H9 (cell line): ENCODE measurements around the gene YWHAQ. TPM values are rescaled to one million over a fixed set of nuclear protein-coding genes. Genes with fewer than 3 reads are reported as not detected.

Source experiments
- DNase-seq: peaks from one replicate; pipeline ENCODE4 v3.0.0-alpha.2; 2017
- H2AFZ ChIP-seq: one replicate; pipeline ENCODE4 v1.6.1; 2013; ENCODE audit warnings: mild to moderate bottlenecking, low read length, control low read depth, moderate library complexity
- H2AK5ac ChIP-seq: 2 replicates; pipeline ENCODE4 v1.6.1; 2013; ENCODE audit warnings: low read length, control low read depth, mixed read lengths; ENCODE audit not compliant: insufficient read length
- H2BK120ac ChIP-seq: one replicate; pipeline ENCODE4 v1.6.1; 2013; ENCODE audit warnings: low read depth, mild to moderate bottlenecking, low read length, control low read depth, inconsistent platforms; ENCODE audit not compliant: poor library complexity, severe bottlenecking
- H2BK12ac ChIP-seq: 2 replicates; pipeline ENCODE4 v1.6.1; 2013; ENCODE audit warnings: low read length, control low read depth, mixed read lengths, low read depth; ENCODE audit not compliant: insufficient read length
- H2BK15ac ChIP-seq: 2 replicates; pipeline ENCODE4 v1.6.1; 2013; ENCODE audit warnings: low read depth, low read length, control low read depth
- H2BK20ac ChIP-seq: one replicate; pipeline ENCODE4 v1.6.1; 2013; ENCODE audit warnings: low read depth, mild to moderate bottlenecking, low read length, control low read depth, inconsistent platforms; ENCODE audit not compliant: poor library complexity, severe bottlenecking
- H2BK5ac ChIP-seq: 2 replicates; pipeline ENCODE4 v1.6.1; 2013; ENCODE audit warnings: low read length, control low read depth, mixed read lengths; ENCODE audit not compliant: insufficient read length
- H3K14ac ChIP-seq: 2 replicates; pipeline ENCODE4 v1.6.1; 2013; ENCODE audit warnings: low read length, control low read depth; ENCODE audit not compliant: insufficient read depth
- H3K18ac ChIP-seq: 2 replicates; pipeline ENCODE4 v1.6.1; 2013; ENCODE audit warnings: low read depth, mild to moderate bottlenecking, mixed read lengths, low read length, control low read depth; ENCODE audit not compliant: insufficient read length
- H3K23ac ChIP-seq: 2 replicates; pipeline ENCODE4 v1.6.1; 2013; ENCODE audit warnings: low read length, control low read depth, mixed read lengths, low read depth; ENCODE audit not compliant: insufficient read length
- H3K23me2 ChIP-seq: 2 replicates; pipeline ENCODE4 v1.6.1; 2013; ENCODE audit warnings: low read depth, mild to moderate bottlenecking, mixed read lengths, low read length, control low read depth; ENCODE audit not compliant: insufficient read length, poor library complexity, severe bottlenecking
- H3K27ac ChIP-seq: 2 replicates; pipeline ENCODE4 v1.5.1; 2013; ENCODE audit warnings: low read length, control low read depth, mixed read lengths, low read depth; ENCODE audit not compliant: insufficient read length
- H3K27me3 ChIP-seq: 2 replicates; pipeline ENCODE4 v1.6.1; 2013; ENCODE audit warnings: low read length, control low read depth, inconsistent platforms; ENCODE audit not compliant: insufficient read depth
- H3K4ac ChIP-seq: 2 replicates; pipeline ENCODE4 v1.6.1; 2013; ENCODE audit warnings: low read depth, mild to moderate bottlenecking, control low read depth, inconsistent platforms, low read length, moderate library complexity
- H3K4me1 ChIP-seq: 2 replicates; pipeline ENCODE4 v1.6.1; 2013; ENCODE audit warnings: low read length, control low read depth, inconsistent platforms; ENCODE audit not compliant: insufficient read depth
- H3K4me2 ChIP-seq: 2 replicates; pipeline ENCODE4 v1.6.1; 2013; ENCODE audit warnings: low read length, control low read depth, mixed read lengths; ENCODE audit not compliant: insufficient read length, insufficient read depth
- H3K56ac ChIP-seq: 2 replicates; pipeline ENCODE4 v1.6.1; 2013; ENCODE audit warnings: low read depth, mild to moderate bottlenecking, mixed read lengths, low read length, control low read depth; ENCODE audit not compliant: insufficient read length
- H3K79me1 ChIP-seq: 2 replicates; pipeline ENCODE4 v1.6.1; 2013; ENCODE audit warnings: low read depth, mild to moderate bottlenecking, moderate library complexity, low read length, control low read depth, inconsistent platforms; ENCODE audit not compliant: insufficient read depth, poor library complexity, severe bottlenecking
- H3K79me2 ChIP-seq: 2 replicates; pipeline ENCODE4 v1.6.1; 2013; ENCODE audit warnings: low read length, control low read depth, inconsistent platforms; ENCODE audit not compliant: insufficient read depth
- H3K9ac ChIP-seq: 2 replicates; pipeline ENCODE4 v1.6.1; 2013; ENCODE audit warnings: low read length, control low read depth, mixed read lengths; ENCODE audit not compliant: insufficient read length; ENCODE audit errors: extremely low read depth
- H3K9me3 ChIP-seq: one replicate; pipeline ENCODE4 v1.6.1; 2013; ENCODE audit warnings: low read depth, low read length, inconsistent platforms; ENCODE audit not compliant: control insufficient read depth
- H3T11ph ChIP-seq: one replicate; pipeline ENCODE4 v1.6.1; 2013; ENCODE audit warnings: mild to moderate bottlenecking, low read length, control low read depth, inconsistent platforms
- H4K20me1 ChIP-seq: one replicate; pipeline ENCODE4 v1.6.1; 2013; ENCODE audit not compliant: control insufficient read depth, insufficient read length, insufficient read depth
- H4K5ac ChIP-seq: 2 replicates; pipeline ENCODE4 v1.6.1; 2013; ENCODE audit warnings: low read depth, mild to moderate bottlenecking, mixed read lengths, low read length, control low read depth; ENCODE audit not compliant: insufficient read length
- H4K8ac ChIP-seq: replicated peaks from 2 replicates; pipeline ENCODE4 v1.6.1; 2013; ENCODE audit warnings: low read length, control low read depth, mixed read lengths, low read depth; ENCODE audit not compliant: insufficient read length
- H4K91ac ChIP-seq: 2 replicates; pipeline ENCODE4 v1.6.1; 2013; ENCODE audit warnings: low read depth, mild to moderate bottlenecking, moderate library complexity, mixed read lengths, low read length, control low read depth; ENCODE audit not compliant: insufficient read length
- H3K27ac Mint-ChIP-seq, 3 experiments: 2 replicates in 2 of 3; 3 replicates in 1 of 3; pipeline ENCODE4 v1.8.0; 2020 to 2021; ENCODE audit warnings: mixed read lengths in 3 of 3, mild to moderate bottlenecking in 1 of 3, moderate library complexity in 1 of 3
- H3K27me3 Mint-ChIP-seq: 2 replicates; pipeline ENCODE4 v1.8.0; 2021; ENCODE audit warnings: low read depth, mild to moderate bottlenecking, moderate library complexity, mixed read lengths
- H3K36me3 Mint-ChIP-seq, 3 experiments: 2 replicates in 2 of 3; 3 replicates in 1 of 3; pipeline ENCODE4 v1.8.0; 2020 to 2021; ENCODE audit warnings: low read depth in 3 of 3, mixed read lengths in 3 of 3; ENCODE audit not compliant: insufficient read depth in 1 of 3
- H3K4me1 Mint-ChIP-seq, 2 experiments: 2 replicates each; pipeline ENCODE4 v1.8.0; 2020; ENCODE audit warnings: mixed read lengths in 2 of 2
- H3K4me3 Mint-ChIP-seq, 2 experiments: 2 replicates in 1 of 2; 3 replicates in 1 of 2; pipeline ENCODE4 v1.8.0; 2020 to 2021; ENCODE audit warnings: mild to moderate bottlenecking in 2 of 2, mixed read lengths in 2 of 2, moderate library complexity in 1 of 2
- H3K9me3 Mint-ChIP-seq, 2 experiments: 2 replicates in 1 of 2; 3 replicates in 1 of 2; pipeline ENCODE4 v1.8.0; 2020; ENCODE audit warnings: mild to moderate bottlenecking in 2 of 2, mixed read lengths in 2 of 2, moderate library complexity in 1 of 2
- WGBS: extraction: QIAGEN DNeasy Blood & Tissue Kit; methylation state at CpG from one replicate; pipeline ENCODE4 v1.1.7; 2013; ENCODE audit warnings: missing lambda C conversion rate, low lambda C conversion rate, mixed read lengths; ENCODE audit not compliant: insufficient read length; ENCODE audit errors: extremely low coverage; 5-methylcytosine and 5-hydroxymethylcytosine counted together
- total RNA-seq: library from RNA; stranded (reverse); gene quantifications from 2 replicates; pipeline ENCODE4 v1.2.1, GENCODE V29; 2021
- TF ChIP-seq, protein P1 (sequence below): fragments of 200-600 bp; sonication (generic); conservative IDR thresholded peaks from 3 replicates; pipeline ENCODE4 v1.8.0; 2021; ENCODE audit warnings: antibody characterized with exemption, mild to moderate bottlenecking

The YWHAQ gene
- total RNA-seq, 1 experiment from 2014 or later = 374 TPM

- Histone ChIP-seq H2BK120ac (no peak overlapping the region), H3K4me2 (no peak overlapping the region), H4K20me1 (no peaks in the 10 kb centered on the region), H3K79me2 (peaks cover 10% of the 10 kb centered on the region; the same call in 1 of the 2 replicates), H3K23ac (no peak overlapping the region), H2BK15ac (no peak overlapping the region), H3K23me2 (no peaks in the 10 kb centered on the region), H3K27ac (no peak overlapping the region), H3K9me3 (no peaks in the 10 kb centered on the region), H4K91ac (no peak overlapping the region), H4K5ac (no peak overlapping the region), H3K9ac (no peak overlapping the region), H2BK12ac (no peak overlapping the region), H3K4ac (no peak overlapping the region), H2AFZ (no peak overlapping the region), H4K8ac (no peak overlapping the region), H3K79me1 (no peaks in the 10 kb centered on the region), H3K27me3 (no peaks in the 10 kb centered on the region), H2BK5ac (no peak overlapping the region), H3K56ac (no peak overlapping the region), H2AK5ac (no peak overlapping the region), H3T11ph (no peak overlapping the region), H3K4me1 (no peaks in the 10 kb centered on the region; the same call in 1 of the 2 replicates), H2BK20ac (no peak overlapping the region), H3K18ac (no peak overlapping the region), H3K14ac (no peak overlapping the region)
- no peak for DNase-seq
- H3K4me3 Mint-ChIP-seq = no peak overlapping the region
- no peaks in the 10 kb centered on the region for H3K27me3 Mint-ChIP-seq
- peaks cover 10 to 35% (median 27%) of the 10 kb centered on the region in 3 experiments; a peak in 6 of 7 replicates for H3K36me3 Mint-ChIP-seq
- peaks cover 4 to 18% of the 10 kb centered on the region in 2 experiments; a peak in 2 of 4 replicates for H3K4me1 Mint-ChIP-seq
- peak overlapping the region in 1 of 3 experiments; percentile 28; a peak in 1 of 7 replicates for H3K27ac Mint-ChIP-seq
- TF ChIP-seq, protein P1, sequence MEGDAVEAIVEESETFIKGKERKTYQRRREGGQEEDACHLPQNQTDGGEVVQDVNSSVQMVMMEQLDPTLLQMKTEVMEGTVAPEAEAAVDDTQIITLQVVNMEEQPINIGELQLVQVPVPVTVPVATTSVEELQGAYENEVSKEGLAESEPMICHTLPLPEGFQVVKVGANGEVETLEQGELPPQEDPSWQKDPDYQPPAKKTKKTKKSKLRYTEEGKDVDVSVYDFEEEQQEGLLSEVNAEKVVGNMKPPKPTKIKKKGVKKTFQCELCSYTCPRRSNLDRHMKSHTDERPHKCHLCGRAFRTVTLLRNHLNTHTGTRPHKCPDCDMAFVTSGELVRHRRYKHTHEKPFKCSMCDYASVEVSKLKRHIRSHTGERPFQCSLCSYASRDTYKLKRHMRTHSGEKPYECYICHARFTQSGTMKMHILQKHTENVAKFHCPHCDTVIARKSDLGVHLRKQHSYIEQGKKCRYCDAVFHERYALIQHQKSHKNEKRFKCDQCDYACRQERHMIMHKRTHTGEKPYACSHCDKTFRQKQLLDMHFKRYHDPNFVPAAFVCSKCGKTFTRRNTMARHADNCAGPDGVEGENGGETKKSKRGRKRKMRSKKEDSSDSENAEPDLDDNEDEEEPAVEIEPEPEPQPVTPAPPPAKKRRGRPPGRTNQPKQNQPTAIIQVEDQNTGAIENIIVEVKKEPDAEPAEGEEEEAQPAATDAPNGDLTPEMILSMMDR = no peak
- H3K9me3 Mint-ChIP-seq = no peaks in the 10 kb centered on the region
- no CpG with 5 or more reads among the region's 3 CpGs for WGBS
Measured at GRCh38 chr2:9592699-9593098, 38.1 kb downstream of the YWHAQ start.
